ENCODE measurements around the gene MMP23B. TPM values are rescaled to one million over a fixed set of nuclear protein-coding genes. Genes with fewer than 3 reads are reported as not detected.

MMP23B gene
- 11.0 TPM for polyA plus RNA-seq (2013, experiment 1 of 2)
- polyA plus RNA-seq (2013, experiment 2 of 2), result 10.6 TPM

DNA sequence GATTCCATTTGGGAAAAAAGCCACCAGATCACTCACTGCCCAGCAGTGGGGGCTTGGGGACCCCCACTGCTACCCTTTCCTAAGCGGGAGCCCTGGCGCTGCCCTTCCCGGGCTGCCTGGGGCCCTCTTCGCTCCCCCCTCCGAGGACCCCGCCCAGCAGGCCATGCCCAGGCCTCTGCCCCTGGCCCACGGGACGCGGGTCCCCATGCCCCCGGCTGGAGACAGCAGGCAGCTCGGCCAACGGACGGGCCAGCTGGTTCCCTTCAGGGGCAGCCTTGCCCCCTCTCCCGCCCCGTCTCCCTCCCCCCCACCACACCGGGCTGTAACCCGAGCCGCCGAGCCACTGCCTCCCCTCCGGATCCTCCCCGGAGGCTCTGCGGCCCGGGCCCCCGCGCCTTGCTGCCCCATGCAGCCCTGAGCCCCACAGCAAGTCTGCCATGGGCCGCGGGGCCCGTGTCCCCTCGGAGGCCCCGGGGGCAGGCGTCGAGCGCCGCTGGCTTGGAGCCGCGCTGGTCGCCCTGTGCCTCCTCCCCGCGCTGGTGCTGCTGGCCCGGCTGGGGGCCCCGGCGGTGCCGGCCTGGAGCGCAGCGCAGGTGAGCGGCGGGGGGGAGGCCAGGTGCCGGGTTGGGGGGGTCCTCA lies at the start of gene MMP23B:
Gene MMP23B (plus strand): TSS at position 392 of the 639 bp plus-strand sequence. CDS start 46 bp downstream, at position 438.
- no peak for DNase-seq (ENCODE audit: low spot score)
- Histone ChIP-seq H2BK120ac (ENCODE audit: low read depth, low read length) (no peak within 1 kb of the TSS), H2AK5ac (ENCODE audit: low read depth, low read length) (peak within 1 kb of the TSS; percentile 84), H3K4me2 (ENCODE audit: insufficient read depth, low read length, poor library complexity, severe bottlenecking) (peak within 1 kb of the TSS; percentile 49), H3K23ac (ENCODE audit: low read depth, low read length, poor library complexity) (peak within 1 kb of the TSS; percentile 80), H3K27me3 (ENCODE audit: control insufficient read depth in 3 of 3, insufficient read depth in 3 of 3, low read depth in 1 of 3, low read length in 3 of 3) (peaks cover 0 to 39% (median 18%) of the 10 kb centered on the region in 3 experiments), H2BK12ac (ENCODE audit: low read length) (no peak within 1 kb of the TSS), H3K4me3 (ENCODE audit: low read length in 2 of 2) (peak within 1 kb of the TSS in 1 of 2 donors; percentile 74), H3K79me1 (ENCODE audit: low read depth, low read length) (peaks cover 3% of the 10 kb centered on the region), H4K8ac (ENCODE audit: low read depth, low read length) (peak within 1 kb of the TSS; percentile 17), H3K18ac (ENCODE audit: low read length) (peak within 1 kb of the TSS; percentile 95), H3K9me3 (replicated peaks in 1 of 2; ENCODE audit: control insufficient read depth in 2 of 2, insufficient read depth in 1 of 2, low read depth in 1 of 2, low read length in 2 of 2) (no peaks in the 10 kb centered on the region), H3K4me1 (ENCODE audit: control insufficient read depth in 2 of 2, insufficient read depth in 1 of 2, low read depth in 1 of 2, low read length in 2 of 2) (no peaks in the 10 kb centered on the region), H2BK15ac (ENCODE audit: low read length) (peak within 1 kb of the TSS; percentile 81), H3K4ac (ENCODE audit: low read length) (no peak within 1 kb of the TSS), H3K9ac (ENCODE audit: low read depth, low read length, poor library complexity) (peak within 1 kb of the TSS; percentile 44), H3K36me3 (replicated peaks in 1 of 2; ENCODE audit: control insufficient read depth in 2 of 2, insufficient read depth in 2 of 2, low read length in 2 of 2) (peaks cover 4 to 7% of the 10 kb centered on the region in 2 donors), H2AFZ (ENCODE audit: low read length) (peak within 1 kb of the TSS; percentile 82), H4K91ac (ENCODE audit: low read depth, low read length, poor library complexity) (no peak within 1 kb of the TSS), H2BK5ac (ENCODE audit: low read length) (peak within 1 kb of the TSS; percentile 93), H3K27ac (replicated peaks; ENCODE audit: low read length) (no peak within 1 kb of the TSS), H3K14ac (ENCODE audit: low read length) (no peak within 1 kb of the TSS)
- WGBS, 2 donors (ENCODE audit: extremely low coverage in 2 of 2, insufficient read length in 2 of 2, insufficient replicate concordance in 1 of 2), result no CpG with 5 or more reads among the region's 48 CpGs

DNA sequence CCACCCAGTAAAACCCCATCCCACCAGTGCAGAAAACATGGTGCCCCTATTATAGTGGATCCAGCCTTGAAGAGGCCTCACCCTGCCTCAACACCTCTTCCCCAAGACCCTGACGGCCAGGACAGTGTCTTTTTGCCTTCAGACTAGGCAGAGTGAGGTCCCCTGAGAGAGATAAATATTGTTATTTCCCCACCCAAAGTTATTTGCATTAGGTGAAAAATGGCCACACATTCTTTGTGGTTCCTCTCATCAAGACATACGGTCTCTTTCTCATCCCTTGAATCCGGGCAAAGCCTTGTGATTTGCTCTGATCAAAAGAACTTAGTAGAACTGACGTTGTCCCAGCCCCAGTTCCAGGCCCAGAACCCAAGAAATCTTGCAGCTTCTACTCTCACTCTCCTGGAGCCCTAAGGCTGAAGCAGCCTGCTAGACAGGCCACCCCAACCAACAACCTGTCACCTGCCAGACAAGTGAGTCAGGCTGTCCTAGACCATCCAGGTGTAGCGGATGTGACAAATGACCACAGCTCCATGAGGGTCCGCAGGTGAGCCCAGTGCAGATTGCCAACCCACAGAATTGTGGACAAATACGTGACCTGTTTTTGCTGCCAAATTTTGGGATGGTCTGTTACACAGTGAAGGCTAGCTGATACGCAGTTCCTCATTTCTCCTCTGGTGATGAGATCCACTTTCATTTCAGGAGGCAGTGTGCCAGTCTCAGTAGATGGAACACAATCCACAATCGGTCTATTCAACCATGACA lies 49.2 kb upstream of the MMP23B start:
- Histone ChIP-seq H3K23ac (ENCODE audit: low read depth, low read length, poor library complexity) (no peak overlapping the region), H2BK12ac (ENCODE audit: low read length) (no peak overlapping the region), H3K79me1 (ENCODE audit: low read depth, low read length) (no peaks in the 10 kb centered on the region), H3K9me3 (replicated peaks in 1 of 2; ENCODE audit: control insufficient read depth in 2 of 2, insufficient read depth in 1 of 2, low read depth in 1 of 2, low read length in 2 of 2) (no peaks in the 10 kb centered on the region), H2BK5ac (ENCODE audit: low read length) (no peak overlapping the region), H3K14ac (ENCODE audit: low read length) (no peak overlapping the region), H4K91ac (ENCODE audit: low read depth, low read length, poor library complexity) (no peak overlapping the region), H3K9ac (ENCODE audit: low read depth, low read length, poor library complexity) (no peak overlapping the region), H4K8ac (ENCODE audit: low read depth, low read length) (no peak overlapping the region), H3K4me1 (ENCODE audit: control insufficient read depth in 2 of 2, insufficient read depth in 1 of 2, low read depth in 1 of 2, low read length in 2 of 2) (no peaks in the 10 kb centered on the region), H3K4me3 (ENCODE audit: low read length in 2 of 2) (no peak overlapping the region), H3K27ac (replicated peaks; ENCODE audit: low read length) (no peak overlapping the region), H2AFZ (ENCODE audit: low read length) (no peak overlapping the region), H3K4me2 (ENCODE audit: insufficient read depth, low read length, poor library complexity, severe bottlenecking) (no peak overlapping the region), H2BK15ac (ENCODE audit: low read length) (no peak overlapping the region), H3K4ac (ENCODE audit: low read length) (no peak overlapping the region), H2AK5ac (ENCODE audit: low read depth, low read length) (no peak overlapping the region), H2BK120ac (ENCODE audit: low read depth, low read length) (no peak overlapping the region), H3K36me3 (replicated peaks in 1 of 2; ENCODE audit: control insufficient read depth in 2 of 2, insufficient read depth in 2 of 2, low read length in 2 of 2) (no peaks in the 10 kb centered on the region), H3K27me3 (ENCODE audit: control insufficient read depth in 3 of 3, insufficient read depth in 3 of 3, low read depth in 1 of 3, low read length in 3 of 3) (peaks cover 0 to 40% (median 7%) of the 10 kb centered on the region in 3 experiments), H3K18ac (ENCODE audit: low read length) (no peak overlapping the region)
- no CpG with 5 or more reads among the region's 9 CpGs for WGBS, 2 donors (ENCODE audit: extremely low coverage in 2 of 2, insufficient read length in 2 of 2, insufficient replicate concordance in 1 of 2)
- no peak for DNase-seq (ENCODE audit: low spot score)

DNA sequence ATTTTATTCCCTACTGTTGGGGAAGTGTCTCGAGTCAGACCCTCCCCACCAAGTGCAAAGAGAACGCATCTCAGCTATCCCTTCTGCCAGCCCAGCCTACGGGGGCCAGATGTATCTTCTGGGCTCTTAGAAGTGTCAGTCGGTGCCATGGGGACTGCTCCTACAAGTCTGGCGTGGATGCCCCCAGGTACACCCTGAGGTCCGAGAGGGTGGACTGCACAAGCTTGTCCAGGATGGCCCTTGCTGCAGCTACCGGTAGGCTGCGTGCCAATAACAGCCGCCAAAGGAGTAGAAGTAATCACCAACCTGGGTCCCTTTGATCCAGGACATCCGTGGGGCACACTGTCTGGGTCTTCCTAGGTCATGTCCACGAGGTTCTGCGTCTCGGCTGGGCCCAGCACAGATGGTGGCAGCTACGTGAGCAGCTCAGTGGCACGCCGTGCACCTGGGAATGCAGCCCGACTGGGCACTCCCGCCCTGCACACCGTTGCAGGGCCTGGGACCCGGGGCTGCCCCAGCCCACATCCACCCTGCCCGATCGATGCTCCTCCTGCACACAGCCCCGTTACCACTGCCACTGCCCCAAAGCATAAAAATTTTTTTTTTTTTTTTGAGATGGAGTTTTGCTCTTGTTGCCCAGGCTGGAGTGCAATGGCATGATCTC lies 48.5 kb upstream of the MMP23B start:
- H2BK15ac ChIP-seq (ENCODE audit: low read length), result no peak overlapping the region
- WGBS, 2 donors (ENCODE audit: extremely low coverage in 2 of 2, insufficient read length in 2 of 2, insufficient replicate concordance in 1 of 2), result no CpG with 5 or more reads among the region's 23 CpGs
- no peak overlapping the region for H4K91ac ChIP-seq (ENCODE audit: low read depth, low read length, poor library complexity)
- H3K79me1 ChIP-seq (ENCODE audit: low read depth, low read length), result no peaks in the 10 kb centered on the region
- no peak overlapping the region for H3K4ac ChIP-seq (ENCODE audit: low read length)
- H3K9ac ChIP-seq (ENCODE audit: low read depth, low read length, poor library complexity), result no peak overlapping the region
- no peak overlapping the region for H3K4me2 ChIP-seq (ENCODE audit: insufficient read depth, low read length, poor library complexity, severe bottlenecking)
- H2BK5ac ChIP-seq (ENCODE audit: low read length), result no peak overlapping the region
- H2BK120ac ChIP-seq (ENCODE audit: low read depth, low read length), result no peak overlapping the region
- H3K27ac ChIP-seq (replicated peaks; ENCODE audit: low read length), result no peak overlapping the region
- no peak overlapping the region for H3K18ac ChIP-seq (ENCODE audit: low read length)
- H3K36me3 ChIP-seq (replicated peaks in 1 of 2; ENCODE audit: control insufficient read depth in 2 of 2, insufficient read depth in 2 of 2, low read length in 2 of 2), result no peaks in the 10 kb centered on the region
- H3K14ac ChIP-seq (ENCODE audit: low read length), result no peak overlapping the region
- no peaks in the 10 kb centered on the region for H3K9me3 ChIP-seq (replicated peaks in 1 of 2; ENCODE audit: control insufficient read depth in 2 of 2, insufficient read depth in 1 of 2, low read depth in 1 of 2, low read length in 2 of 2)
- H3K4me1 ChIP-seq (ENCODE audit: control insufficient read depth in 2 of 2, insufficient read depth in 1 of 2, low read depth in 1 of 2, low read length in 2 of 2), result no peaks in the 10 kb centered on the region
- H2AFZ ChIP-seq (ENCODE audit: low read length), result no peak overlapping the region
- no peak overlapping the region for H2BK12ac ChIP-seq (ENCODE audit: low read length)
- H3K23ac ChIP-seq (ENCODE audit: low read depth, low read length, poor library complexity), result no peak overlapping the region
- no peak for DNase-seq (ENCODE audit: low spot score)
- peaks cover 0 to 39% (median 5%) of the 10 kb centered on the region in 3 experiments for H3K27me3 ChIP-seq (ENCODE audit: control insufficient read depth in 3 of 3, insufficient read depth in 3 of 3, low read depth in 1 of 3, low read length in 3 of 3)
- no peak overlapping the region for H4K8ac ChIP-seq (ENCODE audit: low read depth, low read length)
- no peak overlapping the region for H3K4me3 ChIP-seq (ENCODE audit: low read length in 2 of 2)
- no peak overlapping the region for H2AK5ac ChIP-seq (ENCODE audit: low read depth, low read length)

GRCh38 chr1:1591452-1591851 lies 40.5 kb upstream of the MMP23B start:
- Histone ChIP-seq H3K23ac (ENCODE audit: low read depth, low read length, poor library complexity) (no peak overlapping the region), H3K79me1 (ENCODE audit: low read depth, low read length) (no peaks in the 10 kb centered on the region), H3K9ac (ENCODE audit: low read depth, low read length, poor library complexity) (no peak overlapping the region), H2BK15ac (ENCODE audit: low read length) (no peak overlapping the region), H3K4me1 (ENCODE audit: control insufficient read depth in 2 of 2, insufficient read depth in 1 of 2, low read depth in 1 of 2, low read length in 2 of 2) (no peaks in the 10 kb centered on the region), H3K27me3 (ENCODE audit: control insufficient read depth in 3 of 3, insufficient read depth in 3 of 3, low read depth in 1 of 3, low read length in 3 of 3) (peaks cover 0 to 4% (median 0%) of the 10 kb centered on the region in 3 experiments), H2AFZ (ENCODE audit: low read length) (no peak overlapping the region), H2BK5ac (ENCODE audit: low read length) (no peak overlapping the region), H3K4ac (ENCODE audit: low read length) (no peak overlapping the region), H2AK5ac (ENCODE audit: low read depth, low read length) (no peak overlapping the region), H4K8ac (ENCODE audit: low read depth, low read length) (no peak overlapping the region), H3K36me3 (replicated peaks in 1 of 2; ENCODE audit: control insufficient read depth in 2 of 2, insufficient read depth in 2 of 2, low read length in 2 of 2) (no peaks in the 10 kb centered on the region), H2BK12ac (ENCODE audit: low read length) (no peak overlapping the region), H4K91ac (ENCODE audit: low read depth, low read length, poor library complexity) (no peak overlapping the region), H2BK120ac (ENCODE audit: low read depth, low read length) (no peak overlapping the region), H3K4me2 (ENCODE audit: insufficient read depth, low read length, poor library complexity, severe bottlenecking) (no peak overlapping the region), H3K18ac (ENCODE audit: low read length) (no peak overlapping the region), H3K4me3 (ENCODE audit: low read length in 2 of 2) (no peak overlapping the region), H3K9me3 (replicated peaks in 1 of 2; ENCODE audit: control insufficient read depth in 2 of 2, insufficient read depth in 1 of 2, low read depth in 1 of 2, low read length in 2 of 2) (no peaks in the 10 kb centered on the region), H3K14ac (ENCODE audit: low read length) (no peak overlapping the region), H3K27ac (replicated peaks; ENCODE audit: low read length) (no peak overlapping the region)
- no CpG with 5 or more reads among the region's 13 CpGs for WGBS, 2 donors (ENCODE audit: extremely low coverage in 2 of 2, insufficient read length in 2 of 2, insufficient replicate concordance in 1 of 2)
- DNase-seq (ENCODE audit: low spot score), result no peak

Data from neuronal stem cell (in vitro differentiated cells).